ENCODE measurements around the gene ERI3.
A peak's percentile ranks its signal among the peaks of the same experiment; 100 is the strongest.

ERI3 gene

DNA sequence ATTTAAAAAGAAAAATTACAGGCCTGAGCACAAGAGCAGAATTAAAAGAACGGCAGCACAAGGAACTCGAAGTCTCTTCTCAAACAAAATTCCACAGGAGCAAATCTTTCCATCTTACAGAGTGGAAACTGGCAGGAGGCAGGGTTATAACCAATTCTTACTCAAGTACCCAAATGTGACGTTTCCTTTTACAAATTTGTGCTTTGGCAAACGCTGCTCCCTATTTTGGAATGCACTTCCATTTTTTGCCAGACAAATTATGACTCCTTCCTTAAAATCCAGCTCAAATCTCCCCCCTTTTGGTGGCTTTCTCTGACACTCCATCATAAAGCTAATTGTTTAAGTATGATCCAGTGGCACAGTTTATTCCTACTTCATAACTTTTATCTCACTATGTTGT is 7.8 kb downstream of the ERI3 start:
- no peak for DNase-seq

DNA sequence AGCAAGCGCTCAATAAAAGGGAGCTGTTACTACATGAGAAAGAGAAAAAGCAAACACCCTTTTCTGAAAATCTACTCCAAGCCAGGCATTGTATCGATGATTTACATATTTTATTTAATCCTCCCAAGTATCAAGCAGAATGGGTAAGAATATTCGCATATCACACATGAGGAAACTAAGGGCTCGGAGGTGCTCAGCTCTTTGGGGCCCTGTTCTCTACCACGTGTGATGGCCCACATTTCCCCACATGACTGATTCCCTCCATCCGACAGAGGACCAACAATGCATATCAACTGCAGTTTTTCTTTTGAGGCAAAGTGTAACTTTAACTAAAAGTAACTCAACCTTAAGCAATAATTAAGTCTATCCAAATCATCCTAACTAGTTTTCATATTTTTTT is 8.2 kb downstream of the ERI3 start:
- no peak for DNase-seq

DNA sequence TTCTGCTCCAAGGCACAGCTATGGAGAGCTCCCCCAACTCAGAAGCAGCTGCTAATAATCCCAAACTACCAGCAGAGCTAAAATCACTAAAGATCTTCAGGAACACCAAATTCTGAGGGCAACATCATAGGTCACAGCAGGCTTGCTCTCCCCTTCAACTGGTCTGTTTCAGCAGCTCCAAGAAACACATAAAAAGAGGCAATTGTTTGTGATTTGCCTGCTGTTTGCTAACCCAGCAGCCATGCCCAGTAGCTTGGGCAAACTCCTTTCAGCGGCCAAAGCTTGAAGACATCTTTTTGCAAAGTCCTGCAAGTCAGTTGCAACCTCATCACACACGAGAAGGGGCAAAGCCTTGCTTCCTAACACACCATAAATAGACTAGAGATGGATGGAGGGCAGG is 8.9 kb downstream of the ERI3 start:
- no peak for DNase-seq

DNA sequence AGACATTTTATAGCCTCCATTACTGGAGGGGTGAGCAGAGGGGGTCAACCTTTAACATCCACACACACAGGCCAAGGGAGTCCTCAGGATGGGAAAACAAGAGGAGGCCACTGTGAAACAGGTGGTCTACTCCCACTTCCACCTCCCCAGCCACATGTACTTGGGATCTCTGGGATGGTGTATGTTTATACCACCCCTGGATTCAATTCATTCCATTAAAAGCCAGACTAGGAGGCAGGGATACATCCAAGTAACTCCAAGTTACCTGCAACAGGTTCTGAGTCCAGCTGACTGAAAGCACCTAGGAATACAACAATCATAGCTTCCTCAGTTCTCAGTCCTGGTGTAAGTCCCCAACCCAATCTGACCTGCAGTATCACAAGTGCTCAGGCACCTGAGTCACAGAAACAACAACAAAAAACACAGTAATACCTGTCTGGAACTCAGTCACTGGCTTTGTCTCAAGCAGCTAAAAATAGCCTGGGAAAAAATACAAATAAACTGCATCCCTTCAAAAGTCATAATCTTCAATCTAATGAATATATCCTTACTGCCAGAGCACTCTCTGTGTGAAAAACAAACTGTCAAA is 9.8 kb downstream of the ERI3 start:
- DNase-seq: no peak

DNA sequence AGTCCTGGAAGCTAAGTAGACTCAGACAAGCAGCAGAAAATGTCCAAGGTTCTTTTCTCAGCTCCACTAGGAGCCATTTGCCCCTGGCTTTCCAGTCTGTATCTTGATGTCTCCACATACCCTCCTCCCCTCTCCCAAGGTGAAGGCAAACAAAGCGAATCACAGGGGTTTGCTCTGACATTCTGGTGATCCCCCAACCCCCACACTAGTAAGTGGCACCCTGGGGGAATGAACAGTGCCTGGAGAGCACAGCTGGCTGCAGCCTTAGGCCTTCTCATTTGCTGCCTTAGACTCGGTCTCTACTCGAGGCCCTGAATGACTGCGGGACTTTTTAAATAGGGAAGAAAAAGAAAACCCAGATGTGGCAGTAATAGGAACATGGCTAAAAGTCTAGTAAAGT is 15.3 kb downstream of the ERI3 start:
- DNase-seq: no peak

DNA sequence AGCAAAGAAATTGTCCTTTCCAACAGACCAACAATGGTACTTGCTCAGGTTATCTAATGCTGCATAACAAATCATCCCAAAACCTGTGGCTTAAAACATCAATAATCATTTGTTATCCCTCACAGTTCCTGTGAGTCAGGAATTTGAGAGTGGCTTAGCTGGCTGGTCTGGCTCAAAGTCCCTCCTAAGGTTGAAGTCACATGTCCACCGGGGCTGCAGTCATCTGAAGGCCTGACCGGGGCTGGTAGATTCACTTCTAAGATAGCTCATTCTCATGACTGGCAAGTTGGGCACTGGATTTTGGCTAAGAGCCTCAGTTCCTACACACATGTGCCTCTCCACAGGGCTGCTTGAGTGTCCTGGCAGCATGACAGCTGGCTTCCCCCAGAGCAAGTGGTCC is 16.9 kb downstream of the ERI3 start:
- DNase-seq: no peak

DNA sequence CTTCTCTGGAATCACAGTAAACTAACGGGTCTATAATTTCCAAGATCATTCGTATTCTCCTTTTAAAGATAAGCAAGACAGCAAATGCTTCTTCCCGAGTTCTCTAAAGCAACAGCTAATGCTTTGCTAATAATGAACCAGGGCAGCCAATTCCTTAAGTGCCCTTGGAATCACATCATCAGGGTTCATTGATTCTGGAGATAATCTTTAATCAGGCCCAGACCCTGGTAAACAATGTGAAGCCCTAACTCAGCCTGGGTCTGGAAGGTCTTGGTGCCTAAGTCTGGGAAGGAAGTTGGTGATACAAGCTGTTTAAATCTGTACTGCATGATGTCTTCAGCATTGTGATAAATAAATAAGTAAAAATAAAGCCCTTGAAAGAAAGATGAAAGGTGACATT is 18.4 kb downstream of the ERI3 start:
- DNase-seq: no peak

DNA sequence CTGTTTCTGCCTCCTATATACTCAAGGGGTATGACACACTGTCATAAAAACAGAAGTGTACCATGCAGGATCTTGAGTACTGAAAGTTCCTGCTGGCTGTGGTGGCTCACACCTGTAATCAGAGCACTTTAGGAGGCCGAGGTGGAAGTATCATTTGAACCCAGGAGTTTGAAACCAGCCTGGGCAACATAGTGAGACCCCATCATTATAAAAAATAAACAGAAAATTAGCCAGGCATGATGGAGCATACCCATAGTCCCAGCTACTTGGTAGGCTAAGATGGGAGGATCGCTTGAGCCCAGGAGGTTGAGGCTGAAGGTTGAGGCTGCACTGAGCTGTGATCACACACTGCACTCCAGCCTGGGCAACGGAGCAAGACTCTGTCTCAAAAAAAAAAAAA is 20.1 kb downstream of the ERI3 start:
- no peak for DNase-seq

DNA sequence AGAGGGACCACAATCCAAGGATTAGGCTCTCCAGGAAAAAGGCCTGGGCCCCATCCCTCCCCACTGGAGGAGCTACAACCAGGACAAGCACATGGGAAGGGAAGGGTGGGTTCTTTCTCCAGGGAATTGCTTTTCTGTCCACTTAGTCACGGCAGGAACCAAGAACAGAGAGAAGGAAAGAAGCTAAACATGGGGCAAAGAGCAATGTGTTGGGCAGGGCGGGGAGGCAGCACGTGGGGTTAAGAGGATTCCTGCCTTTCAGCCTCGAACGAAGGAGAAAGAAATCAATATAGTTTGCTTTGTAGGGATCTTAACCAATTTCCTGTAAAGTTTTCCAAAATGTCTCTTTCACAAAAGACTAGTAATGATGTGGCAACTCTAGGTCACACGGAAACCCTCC is 21.7 kb downstream of the ERI3 start:
- DNase-seq: no peak

DNA sequence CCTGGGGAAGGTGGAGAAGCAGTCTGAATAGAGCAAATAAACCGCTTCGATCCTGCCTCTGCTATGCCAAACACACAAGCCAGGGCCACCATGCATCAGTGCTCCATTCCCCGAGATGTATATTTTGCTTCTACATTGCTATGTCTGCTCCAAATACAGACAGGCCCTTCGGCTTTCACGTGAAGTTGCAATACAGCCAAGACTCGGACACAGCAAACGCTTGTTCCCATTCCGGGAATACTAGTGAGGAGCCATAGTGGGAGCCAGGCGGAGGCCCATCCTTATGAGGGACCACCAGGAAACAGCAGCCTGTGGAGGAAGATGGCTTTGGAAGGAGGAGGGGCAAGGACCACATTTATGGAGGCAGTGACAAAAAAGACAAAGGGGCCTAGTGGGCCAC is 22.6 kb downstream of the ERI3 start:
- DNase-seq: no peak

DNA sequence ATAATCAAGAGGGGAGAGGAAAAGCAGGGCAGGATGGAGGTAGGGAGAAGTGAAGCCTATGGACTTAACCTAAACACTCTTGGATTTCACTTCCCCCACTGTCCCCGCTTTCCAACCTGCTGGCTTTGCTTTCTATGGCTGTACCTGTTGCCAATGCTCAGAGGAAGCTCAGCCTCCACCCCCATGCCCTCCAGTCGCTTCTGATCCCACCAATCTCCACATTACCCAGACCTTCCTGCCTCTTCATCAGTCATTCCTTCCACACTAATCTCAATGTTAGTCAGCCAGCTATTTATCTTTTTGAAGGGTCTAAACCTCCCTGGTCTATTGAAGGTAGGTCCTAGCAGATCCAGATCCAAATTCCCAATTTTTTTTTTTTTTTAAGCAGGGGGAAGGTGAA is 24.1 kb downstream of the ERI3 start:
- DNase-seq: no peak

DNA sequence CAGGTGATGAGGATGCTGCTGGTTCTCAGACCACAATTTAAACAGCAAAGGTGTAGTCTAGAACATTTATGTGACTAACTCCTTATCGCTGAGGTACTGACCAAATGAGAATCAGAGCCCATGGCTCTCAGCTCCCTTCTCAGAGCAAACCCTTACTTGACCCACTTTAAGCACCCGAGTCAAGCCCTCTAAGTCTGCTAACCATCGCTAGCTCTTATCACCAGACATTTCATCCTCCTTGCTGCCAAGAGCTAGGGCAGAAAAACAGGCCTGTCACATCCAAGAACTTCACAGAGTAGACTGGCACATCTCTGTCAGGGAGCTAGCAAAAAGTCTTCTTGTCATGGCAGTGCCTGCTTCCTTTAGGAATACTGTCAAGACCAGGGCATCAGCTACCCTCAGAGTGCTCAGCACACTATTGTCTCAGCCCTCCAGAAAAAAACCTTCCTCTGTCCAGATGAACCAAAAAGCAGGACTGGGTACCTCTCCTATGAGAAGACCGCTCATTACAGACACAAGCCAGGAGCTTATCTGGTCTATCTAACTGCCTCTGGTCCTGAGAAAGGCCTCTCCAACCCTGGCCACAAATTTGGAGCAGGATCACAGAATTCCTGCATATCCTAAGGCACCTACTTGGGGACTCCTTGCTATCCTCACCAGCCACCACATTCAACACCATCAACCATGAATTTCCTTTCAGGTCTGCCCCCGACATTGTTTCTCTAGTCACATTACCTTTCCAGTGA is 26.2 kb downstream of the ERI3 start:
- no peak for DNase-seq

DNA sequence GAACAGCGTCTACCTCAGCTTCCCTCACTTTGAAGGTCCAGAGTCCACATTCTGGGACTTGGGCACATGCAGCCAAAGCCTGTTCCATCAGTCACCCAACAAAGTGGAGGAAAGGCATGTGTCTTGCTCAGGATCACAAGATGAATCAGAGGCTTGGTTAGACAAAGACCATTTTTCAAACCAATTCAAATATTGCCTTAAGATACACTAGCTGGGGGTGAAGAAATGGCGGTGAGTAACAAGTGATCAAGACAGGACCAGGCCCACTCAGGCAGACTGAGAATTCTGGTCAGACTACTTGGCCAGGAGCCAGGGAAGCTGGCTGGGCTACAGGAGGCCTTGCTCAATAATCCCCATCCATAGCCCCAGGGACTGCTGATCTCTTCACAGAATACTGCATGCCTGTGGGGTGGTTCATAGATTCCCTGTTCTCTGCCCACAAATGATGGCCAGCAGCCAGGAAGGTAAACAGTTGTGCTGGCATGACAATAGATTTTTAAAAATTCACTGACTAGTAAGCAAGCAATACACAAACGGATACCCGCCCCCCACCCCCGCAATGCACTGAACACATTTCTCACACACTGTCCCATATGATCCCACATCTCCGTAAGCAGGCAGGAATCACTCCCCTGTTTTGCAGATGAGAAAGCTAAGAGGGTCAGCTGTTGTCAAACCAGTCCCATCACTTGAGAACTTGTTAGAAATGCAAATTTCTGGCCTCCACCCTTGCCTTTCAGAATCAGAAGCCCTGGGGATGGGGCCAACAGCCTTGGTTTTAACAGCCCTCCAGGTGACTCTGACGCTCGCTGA is 27.2 kb downstream of the ERI3 start:
- peak; percentile 53 for DNase-seq

DNA sequence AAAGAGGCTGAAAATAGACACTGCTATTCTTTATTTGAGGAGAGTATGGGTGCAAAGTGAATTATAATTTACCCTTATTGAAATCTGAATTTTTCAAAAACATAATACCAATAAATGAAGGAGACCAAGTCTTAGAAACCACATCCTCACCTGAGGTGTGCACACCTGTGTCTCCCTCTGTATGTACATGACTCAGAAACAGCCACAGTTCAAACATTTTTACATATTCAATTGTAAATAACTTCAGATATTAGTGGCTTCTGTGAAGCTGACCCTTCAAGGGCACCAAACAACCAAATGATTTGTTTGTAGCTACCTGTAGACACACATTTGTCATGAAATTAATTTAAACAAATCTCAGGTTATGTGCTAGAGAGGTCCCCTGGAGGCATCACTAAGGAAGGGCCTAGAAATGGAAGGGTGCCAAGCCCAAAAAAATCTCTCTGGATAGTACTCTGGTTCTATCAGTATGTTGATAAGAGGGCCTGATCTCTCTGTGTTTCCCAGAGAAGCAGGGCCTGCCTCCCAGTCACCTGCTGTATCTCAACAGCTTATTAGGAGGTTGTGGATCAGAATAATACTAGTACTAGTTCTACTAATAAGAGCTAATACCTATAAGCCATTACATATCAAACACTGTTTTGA is 28.1 kb downstream of the ERI3 start:
- peak; percentile 23 for DNase-seq

DNA sequence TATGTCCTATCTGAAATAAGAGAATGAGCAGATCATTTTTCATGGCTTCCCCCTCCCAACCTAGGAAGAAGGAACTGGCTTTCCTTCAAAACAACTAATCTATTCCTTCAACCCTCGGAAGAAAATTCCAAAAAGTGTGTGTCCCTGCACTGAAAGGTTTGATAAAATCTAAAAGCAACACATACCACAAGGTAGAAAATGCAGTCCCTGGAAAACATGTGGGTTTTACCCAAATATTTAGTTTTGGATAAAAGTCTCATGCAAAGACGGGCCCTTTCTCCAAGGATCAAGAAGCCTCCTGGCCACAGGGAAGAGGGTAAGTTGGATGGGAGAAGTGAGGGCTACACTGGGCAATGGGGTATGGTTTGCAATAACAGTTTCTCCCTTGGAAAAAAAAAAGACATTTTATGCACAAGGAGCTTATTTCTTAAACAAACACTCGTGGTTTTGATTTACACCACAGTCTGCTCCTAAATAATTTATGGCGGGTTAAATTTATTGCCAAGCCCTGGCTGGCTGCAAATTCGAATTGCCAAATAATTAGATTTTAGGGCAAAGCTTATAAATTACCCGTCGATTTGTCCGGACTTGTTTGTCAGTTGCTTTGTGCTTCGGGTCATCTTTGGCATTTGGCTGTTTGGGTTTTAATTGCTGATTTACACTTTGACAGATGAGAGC is 28.9 kb downstream of the ERI3 start:
- DNase-seq: peak; percentile 50

DNA sequence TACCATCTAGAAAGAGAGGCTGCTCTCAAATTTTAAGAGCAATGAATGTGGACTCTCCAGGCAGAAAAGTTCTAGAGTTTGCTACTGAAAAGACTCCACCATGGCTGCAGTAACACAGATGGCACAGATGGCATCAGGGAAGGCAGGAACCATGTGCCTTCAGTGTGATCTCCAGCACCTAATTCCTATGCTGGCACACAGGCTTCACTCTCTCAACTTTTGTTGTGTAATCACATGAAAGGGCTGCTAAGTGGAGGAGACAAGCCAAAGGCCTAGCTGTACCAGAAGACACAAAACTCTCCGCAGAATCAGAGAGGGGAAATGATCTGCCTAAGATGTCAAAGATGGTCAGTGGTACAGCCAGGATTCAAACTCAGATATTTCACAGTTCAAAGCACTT is 31.1 kb downstream of the ERI3 start:
- no peak for DNase-seq

DNA sequence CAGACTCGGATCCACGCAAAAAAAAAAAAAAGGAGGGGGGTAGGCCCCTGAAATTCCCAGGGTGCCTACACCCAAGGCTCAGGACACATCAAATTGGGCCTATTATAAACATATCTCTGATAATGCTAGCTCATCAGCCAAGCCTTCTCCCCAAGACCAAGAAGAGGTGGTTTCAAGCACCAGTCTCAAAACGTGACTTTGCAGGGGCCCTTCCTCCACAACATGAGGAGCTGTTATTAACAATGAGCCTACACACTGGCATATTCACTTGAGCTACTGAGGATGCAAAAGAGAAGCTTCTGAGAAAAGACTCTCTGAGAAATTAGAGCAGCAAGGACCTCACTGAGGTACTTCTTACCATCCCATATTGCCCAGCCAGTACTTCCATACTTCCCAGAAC is 32.7 kb downstream of the ERI3 start:
- no peak for DNase-seq

DNA sequence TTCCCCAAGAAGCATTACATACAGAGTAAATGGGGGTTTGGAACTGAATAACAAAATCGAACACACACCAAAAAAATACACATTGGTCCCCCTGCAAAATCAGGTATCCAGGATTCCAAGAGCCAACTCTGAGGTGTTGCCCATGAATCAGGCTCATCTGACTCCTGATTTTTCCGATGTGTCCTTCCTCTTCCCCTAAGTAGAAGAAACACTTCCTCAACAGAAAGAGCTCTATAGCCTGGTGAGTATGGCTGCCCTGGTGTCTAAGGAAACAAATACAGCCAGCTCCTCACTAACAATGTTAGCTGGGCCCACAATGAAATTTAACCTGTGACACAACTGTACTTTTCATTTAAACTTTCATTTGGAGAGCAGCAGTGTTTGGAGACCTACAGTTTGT is 33.6 kb downstream of the ERI3 start:
- no peak for DNase-seq

DNA sequence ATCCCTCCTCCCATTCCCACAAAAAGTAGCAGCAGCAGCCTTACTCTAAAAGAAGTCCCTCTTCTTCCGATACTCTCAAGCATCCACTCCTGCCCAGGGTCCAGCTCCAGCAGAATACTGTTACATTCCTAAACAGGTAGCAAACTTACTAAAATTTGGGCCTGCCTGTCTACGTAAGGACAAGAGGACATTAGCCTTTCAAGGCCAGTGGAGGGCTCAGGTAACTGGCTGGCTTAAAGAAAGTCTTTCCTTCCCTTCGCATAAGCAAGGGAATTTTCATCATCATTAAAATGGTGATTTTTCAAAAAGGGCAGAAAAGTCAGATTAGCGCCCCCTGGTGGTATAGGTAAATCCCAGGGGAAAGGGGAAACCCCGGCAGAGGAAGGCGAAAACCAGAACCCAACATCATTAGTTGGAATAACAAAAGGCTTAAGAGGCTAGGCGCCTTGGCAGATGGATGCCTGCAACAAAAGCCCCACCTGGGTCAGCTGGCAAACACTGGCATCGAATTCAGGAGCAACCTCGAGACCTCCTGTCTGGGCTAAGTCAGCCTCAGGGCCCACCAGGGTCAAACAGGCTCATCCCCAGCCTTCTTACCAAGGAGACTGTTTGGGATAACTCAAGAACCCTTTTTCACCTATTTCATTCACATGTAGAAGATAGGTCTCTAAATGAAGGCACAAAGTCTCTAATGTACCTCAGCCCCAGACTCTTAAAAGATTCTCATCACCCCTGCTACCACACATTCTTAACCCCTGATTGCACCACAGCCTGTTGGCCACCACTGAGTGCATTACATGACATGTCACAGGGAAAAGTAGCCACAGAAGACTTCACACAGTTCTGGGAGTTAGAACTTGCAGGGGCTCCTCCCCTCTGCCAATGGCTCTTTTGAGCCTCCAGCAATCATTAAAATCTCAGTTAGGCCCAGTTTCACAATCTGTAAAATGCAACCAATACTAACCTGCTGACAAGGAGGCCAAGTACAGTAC is 36.7 kb downstream of the ERI3 start:
- DNase-seq: peak; percentile 53

DNA sequence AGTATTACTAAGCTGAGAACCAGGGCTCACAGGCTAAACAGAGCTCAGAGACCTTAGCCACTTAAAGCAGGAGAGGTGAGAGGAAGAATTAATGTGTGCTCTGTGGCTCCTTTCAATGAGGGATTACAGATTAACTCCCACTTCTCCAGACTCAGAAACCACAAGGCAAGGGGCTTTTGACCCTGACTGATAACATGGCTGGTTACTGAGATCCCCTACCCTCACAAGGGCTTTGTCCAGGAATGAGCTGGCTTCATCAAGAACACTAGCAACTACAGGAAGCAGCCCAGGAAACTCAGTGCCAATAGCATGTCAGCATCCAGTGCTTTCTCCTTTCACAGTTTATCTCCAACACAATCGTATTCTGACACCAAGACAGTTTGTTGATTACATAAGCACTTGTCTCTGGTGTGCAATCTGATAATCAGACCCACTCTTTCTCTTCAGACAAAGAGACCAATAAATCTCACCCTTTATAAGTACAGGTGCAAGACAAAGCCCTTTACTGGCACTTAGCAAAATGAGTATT is 38.8 kb downstream of the ERI3 start:
- DNase-seq: peak; percentile 35

DNA sequence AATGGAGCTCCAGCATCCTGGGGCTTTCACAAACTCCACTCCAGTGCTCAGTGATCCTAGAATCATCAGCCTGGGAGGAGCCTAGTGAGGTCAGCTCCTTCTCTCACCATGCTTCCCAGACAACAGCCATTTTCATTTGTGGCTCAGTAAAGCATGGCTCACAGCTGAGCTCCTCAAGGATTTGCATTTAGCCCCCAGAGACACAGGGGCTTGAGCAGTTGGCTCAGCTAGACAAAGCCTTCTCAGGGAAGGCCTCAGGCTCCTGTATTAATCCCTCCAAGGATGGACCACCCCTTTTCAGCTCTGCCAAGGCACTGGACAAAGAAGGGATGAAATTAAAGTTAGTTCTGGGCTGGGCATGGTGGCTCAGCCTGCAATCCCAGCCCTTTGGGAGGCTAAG is 39.5 kb downstream of the ERI3 start:
- DNase-seq: peak; percentile 18

DNA sequence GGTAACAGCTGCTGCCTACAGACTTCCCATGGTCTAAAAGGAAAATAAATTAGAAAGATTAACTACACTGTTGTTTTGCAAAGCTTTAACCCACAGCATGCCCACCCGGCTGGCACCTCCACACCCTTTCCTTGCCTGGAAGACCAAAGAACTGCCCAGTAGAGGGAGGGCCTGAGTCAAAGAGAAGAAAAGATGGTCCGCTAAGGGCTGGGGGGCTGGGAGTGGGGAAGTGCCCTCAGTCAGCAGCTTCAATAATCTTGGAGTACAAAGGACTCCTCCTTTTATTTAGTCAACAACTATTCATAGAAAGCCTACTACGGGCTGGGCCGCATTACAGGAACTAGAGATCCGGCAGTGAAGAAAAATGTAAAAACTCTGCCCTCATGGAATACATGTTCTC is 40.6 kb downstream of the ERI3 start:
- DNase-seq: no peak

All from NCI-H2171 treated with DMSO at 0.1 percent for 48 hours (cell line).